Anterior cingulate cortex (tissue), 58 donors: ENCODE measurements around the gene BLTP1.
"Not testable (repeated sequence)": the region's sequence is repeated elsewhere in the genome, so short reads cannot be mapped to it uniquely, and the experiment has no call there.

Source experiments
- DNase-seq, 58 donors: peaks; one replicate each; lab custom pipeline; 2025; lab: John Stamatoyannopoulos, UW

The BLTP1 gene

DNA sequence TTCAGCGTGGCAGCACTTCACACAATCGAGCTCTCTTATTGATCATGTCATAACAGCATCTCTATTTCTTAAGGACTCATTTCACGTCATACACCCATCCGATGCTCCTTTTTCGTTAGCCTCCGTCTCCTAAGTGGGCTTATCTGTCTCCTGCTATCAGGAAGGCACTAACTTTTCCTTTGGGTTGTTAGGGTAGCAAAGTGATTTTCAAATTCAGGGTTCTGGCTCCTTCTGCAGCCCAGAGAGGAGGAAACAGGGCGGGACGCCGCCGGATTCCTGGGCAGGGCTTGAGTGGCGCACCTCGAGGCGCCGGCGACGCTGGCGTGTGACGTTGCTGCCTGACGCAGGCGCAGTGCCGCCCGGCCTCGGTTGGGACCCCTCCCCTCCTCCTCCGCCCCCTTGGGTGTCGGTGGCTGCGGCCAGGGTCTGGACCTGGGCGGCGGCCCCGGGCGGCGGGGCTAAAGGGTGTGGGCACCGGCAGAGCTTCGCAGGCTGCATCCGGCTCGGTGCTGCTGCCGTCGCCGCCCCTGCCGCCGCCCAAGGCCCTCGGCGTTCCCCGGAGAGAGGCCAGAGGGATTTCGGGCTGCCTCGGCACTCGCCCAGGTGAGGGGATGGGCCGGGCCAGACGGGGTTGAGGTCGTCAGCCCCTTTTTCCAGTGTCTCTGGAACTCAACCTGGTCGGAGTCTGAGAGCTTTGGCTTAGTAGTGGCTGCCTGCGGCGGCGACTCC, at the start of gene BLTP1:
BLTP1 (plus strand) TSS at position 350 of the 729 bp plus-strand sequence. CDS start 18,317 bp downstream, outside the sequence.
- peak; percentile 50 to 92 (median 85) for DNase-seq

- no peak for DNase-seq
Observed at GRCh38 chr4:122104184-122104583, 47.9 kb upstream of the BLTP1 start.

DNA sequence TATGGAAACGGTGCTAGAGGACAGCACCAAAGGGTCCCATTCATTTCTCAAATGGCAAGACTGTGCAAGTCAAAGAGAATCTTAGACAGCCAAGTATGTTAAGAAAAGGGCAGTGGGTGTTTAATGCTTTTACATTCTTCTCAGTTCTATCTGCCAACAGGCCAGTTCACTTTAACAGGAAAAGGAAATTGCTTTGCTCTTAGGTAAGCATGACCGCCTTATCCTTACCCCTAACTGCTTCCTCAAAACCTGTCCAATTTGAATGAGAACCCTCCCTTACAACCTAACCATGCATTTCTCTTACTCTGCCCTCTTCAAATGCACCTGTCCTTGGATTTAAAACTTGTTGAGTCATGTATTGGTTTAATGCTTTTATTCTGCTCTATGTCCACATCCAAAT, 44.5 kb upstream of the BLTP1 start:
- no peak for DNase-seq

GRCh38 chr4:122110304-122110703, 41.8 kb upstream of the BLTP1 start:
- not testable (repeated sequence) for DNase-seq

DNA sequence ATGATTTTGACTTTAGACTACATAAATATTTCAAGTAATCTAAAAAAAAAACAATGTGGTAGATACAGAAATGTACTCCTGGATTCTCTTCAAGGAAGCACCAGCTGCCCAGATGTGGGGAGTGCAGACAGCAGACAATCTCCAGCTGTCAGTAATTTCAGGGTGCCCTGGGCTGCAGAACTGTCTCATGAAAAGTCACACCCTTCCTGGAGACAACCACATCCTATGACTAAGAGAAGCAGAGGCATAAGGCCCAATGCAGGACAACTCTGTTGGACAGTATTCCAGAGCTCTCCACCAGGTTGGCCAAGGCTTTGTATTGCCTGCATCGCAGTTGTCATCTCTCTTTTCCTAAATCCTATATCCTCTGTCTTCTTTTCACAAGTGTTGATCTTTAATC, 34.4 kb upstream of the BLTP1 start:
- DNase-seq = no peak

DNA sequence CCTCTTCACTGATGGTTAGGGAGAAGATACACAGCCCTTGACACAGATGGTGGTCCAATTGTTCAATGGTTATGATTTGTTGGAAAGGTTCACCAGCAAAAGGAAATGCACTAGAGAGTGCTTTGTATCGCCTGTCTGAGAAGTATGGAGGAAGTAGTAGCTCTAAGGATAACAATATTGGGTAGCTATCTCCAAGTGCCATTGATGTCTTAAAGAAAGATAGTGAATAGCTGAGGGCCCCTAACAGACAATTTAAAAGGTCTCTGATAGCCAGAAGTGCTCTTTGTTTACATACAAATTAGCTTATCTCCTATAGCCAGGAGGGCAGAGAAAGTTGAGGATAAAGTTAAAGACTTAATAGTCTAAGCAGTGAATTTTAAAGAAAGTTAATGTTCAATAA, 33.9 kb upstream of the BLTP1 start:
- no peak for DNase-seq

- DNase-seq = no peak
Observed at GRCh38 chr4:122119739-122120138, 32.4 kb upstream of the BLTP1 start.

DNA sequence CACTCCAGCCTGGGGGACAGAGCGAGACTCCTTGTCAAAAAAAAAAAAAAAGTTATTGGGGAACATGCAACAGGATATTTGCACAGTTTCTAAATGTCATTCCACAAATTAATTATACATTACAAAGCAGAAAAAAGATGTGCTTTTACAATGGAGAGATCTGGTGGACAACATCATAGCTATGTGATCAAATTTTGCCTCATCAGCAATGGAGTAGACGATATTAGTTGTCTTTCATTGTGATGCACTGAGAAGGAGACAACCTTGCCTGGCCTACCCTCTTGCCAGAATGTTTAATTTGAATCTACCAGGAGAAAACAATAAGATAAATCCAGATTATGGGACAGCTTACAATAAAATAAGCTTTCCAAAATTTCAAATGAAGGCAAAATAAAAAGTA, 30.5 kb upstream of the BLTP1 start:
- DNase-seq = no peak

DNA sequence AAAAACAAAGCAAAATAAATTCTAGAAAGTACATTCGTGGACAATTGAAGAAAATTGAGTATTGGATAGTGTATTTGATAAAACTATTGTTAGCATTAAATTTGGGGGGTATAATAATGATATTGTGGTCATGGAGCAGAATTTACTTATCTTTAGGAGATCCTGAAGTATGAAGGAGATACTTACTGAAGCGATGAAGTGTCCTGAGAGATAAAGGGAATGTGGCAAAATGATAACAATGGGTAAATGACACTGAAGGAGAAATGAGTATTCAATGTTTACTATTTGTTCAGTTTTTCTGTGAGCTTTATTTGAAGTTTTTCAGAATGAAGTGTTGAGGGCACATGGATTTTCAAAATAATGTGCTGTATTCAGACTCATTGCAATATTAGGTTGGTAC, 30.0 kb upstream of the BLTP1 start:
- DNase-seq = no peak

DNA sequence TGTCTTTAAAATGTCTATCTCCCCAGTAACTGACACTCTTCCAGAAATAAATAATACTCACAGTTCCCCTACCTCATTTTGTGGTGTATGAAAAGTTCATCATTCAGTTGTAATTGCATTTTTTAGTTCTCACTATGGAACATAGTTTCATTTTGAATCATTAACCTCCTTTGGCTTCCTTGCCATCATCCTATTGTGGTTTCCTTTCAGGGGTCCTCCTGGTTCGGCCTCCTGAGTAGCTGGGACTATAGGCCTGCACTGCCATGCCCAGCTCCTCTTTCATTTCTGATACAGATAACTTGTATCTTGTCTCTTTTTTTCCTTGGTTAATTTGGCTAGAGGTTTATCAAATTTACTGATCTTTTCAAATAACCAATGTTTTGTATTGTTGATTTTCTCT, 23.1 kb upstream of the BLTP1 start:
- no peak for DNase-seq

DNA sequence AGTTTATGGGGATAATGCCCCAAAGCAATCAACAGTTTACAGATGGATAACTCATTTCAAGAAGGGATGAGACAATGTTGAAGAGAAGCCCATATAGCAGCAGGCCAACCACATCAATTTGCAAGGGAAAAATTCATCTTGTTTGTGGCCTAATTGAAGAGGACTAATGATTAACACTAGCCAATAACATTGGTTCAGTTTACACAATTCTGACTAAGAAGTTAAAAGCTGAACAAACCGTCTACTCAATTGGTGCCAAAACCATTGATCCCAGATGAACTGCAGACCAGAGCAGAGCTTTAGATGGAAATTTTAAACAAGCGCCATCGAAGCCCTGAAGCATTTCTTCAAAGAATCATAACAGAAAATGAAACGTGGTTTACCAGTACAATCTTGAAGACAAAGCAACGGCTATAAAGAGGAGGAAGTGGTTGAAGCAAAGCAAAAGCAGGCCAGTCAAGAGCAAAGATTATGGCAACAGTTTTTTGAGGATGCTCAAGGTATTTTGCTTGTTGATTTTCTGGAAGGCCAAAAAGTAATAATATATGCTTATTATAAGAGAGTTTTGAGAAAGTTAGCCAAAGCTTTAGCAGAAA, 20.5 kb upstream of the BLTP1 start:
- no peak for DNase-seq

DNA sequence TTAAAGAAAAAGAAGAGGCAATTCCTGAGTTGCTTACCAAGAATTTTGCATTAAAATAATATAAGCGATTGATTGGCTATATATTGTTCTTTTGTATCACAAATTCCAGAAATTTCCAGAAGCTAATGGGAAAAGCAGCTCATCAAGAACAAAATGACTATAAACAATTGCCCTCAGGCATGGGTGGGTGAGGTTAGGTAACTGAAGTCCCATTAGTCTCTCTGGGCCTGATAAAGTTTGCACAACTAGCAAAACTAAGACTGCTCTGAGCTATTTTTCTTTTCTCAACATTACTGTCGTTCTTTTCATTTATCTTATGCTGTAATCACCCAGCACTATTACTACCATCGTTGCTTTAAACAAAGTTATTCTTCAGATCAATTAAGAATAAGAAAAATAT, 19.2 kb upstream of the BLTP1 start:
- DNase-seq = no peak

- DNase-seq = no peak
Observed at GRCh38 chr4:122139139-122139538, 13.0 kb upstream of the BLTP1 start.

GRCh38 chr4:122140834-122141233, 11.3 kb upstream of the BLTP1 start:
- no peak for DNase-seq

- no peak for DNase-seq
Observed at GRCh38 chr4:122142687-122143086, 9.4 kb upstream of the BLTP1 start.

DNA sequence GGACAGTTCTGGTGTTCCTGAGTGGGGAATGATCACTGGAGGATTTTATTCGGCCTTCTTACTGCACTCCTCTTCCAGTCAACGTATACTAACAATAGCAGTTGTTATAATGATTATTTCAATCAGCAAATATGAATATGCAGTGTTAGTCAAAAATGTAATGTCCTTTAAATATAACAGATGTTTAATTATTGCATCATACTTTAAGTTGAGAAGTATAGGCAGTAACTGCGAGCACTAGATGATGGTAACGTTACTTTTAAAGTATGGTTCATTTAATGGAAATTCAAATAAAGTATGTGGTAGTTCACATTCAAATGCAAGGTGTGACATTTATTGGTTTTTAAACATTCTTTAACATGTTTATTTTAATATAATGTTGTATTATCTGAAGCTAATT, 5.5 kb upstream of the BLTP1 start:
- DNase-seq = no peak

DNA sequence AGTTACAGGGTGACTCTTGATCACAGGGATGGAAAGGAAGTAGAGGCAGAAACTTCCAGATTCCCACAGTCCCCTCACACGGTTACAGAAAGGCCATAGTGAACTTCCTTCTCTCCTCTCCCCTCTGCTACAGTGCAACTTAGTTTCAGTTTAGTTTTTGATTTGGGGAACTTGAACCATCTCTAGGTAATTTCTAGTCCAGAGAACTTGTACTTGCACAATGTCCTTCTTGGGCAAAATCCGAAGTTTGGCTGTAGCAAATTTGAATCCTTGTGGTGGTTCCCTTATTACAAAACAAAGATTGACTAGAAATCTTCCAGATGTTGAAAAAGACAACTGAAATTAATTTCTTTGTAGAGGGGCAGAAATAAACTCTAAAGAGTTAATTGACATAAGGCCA, 1.2 kb upstream of the BLTP1 start:
- DNase-seq = no peak

GRCh38 chr4:122152711-122153226, 638 bp downstream of the BLTP1 start:
- DNase-seq = peak in 53 of 58 donors; percentile 10 to 72 (median 45)

DNA sequence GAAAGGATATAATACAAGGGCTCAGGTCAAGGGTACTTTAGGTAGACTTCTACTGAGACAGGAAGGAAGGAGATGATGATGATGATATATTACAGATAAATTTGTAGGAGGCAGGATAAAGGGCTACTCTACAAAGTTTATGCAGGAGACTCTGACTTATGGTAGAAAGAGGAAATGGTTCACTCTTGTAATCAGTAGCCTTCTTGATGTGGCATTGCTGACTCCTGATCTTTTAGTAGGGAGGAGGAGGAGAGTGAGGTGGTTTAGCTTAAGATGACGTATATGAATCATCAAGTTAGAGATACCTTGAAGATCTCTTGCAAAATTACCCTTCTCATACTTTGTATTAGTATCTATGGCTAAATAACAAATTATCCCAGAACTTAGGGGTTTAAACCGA, 4.7 kb downstream of the BLTP1 start:
- no peak for DNase-seq

- no peak for DNase-seq
Observed at GRCh38 chr4:122163301-122163700, 11.2 kb downstream of the BLTP1 start.

DNA sequence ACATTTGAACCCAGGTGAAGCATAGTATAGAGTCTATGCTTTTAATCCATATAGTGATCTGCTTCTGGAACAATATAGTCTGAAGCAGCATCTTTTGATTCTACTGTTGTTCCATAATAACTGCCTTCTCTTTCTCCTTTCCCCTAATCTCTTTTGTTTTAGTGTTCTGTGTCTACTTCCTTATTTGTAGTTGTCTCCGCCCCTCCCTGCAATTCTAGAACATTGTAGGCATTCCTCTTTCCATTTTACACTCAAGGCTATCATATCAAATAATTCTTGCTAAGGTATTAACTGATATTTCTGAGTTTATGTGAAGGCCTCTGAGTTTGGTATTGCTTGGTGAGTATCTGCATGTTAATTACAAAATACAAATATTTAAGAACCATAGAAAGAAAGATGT, 11.6 kb downstream of the BLTP1 start:
- DNase-seq = no peak

DNA sequence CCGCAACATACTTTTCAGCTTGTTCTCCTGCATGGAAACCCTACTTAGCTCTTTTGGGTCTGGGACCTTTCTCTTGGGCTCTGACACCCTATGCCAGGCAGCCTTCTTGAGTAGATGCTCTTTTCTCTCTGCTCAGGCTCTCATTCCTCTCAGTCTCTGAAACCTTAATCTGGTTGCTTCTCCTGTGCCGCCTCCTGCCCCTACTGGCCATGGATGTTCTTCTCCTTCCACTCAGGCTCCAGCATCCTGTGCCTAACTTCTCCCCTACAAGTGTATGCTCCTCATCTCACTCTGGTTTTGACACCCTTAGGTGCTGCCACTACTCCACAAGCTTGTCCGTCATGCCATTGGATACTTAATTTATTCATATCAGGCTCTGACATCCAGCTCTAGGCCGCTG, 15.2 kb downstream of the BLTP1 start:
- DNase-seq = no peak
